ENCODE data around the gene RIBC2. TPM values are rescaled to one million over a fixed set of nuclear protein-coding genes. Genes with fewer than 3 reads are reported as not detected.

RIBC2 gene
- total and polyA plus RNA-seq, 2 of the 4 experiments (the other 2 are of a cell fraction) = 0.29 to 0.36 TPM

DNA sequence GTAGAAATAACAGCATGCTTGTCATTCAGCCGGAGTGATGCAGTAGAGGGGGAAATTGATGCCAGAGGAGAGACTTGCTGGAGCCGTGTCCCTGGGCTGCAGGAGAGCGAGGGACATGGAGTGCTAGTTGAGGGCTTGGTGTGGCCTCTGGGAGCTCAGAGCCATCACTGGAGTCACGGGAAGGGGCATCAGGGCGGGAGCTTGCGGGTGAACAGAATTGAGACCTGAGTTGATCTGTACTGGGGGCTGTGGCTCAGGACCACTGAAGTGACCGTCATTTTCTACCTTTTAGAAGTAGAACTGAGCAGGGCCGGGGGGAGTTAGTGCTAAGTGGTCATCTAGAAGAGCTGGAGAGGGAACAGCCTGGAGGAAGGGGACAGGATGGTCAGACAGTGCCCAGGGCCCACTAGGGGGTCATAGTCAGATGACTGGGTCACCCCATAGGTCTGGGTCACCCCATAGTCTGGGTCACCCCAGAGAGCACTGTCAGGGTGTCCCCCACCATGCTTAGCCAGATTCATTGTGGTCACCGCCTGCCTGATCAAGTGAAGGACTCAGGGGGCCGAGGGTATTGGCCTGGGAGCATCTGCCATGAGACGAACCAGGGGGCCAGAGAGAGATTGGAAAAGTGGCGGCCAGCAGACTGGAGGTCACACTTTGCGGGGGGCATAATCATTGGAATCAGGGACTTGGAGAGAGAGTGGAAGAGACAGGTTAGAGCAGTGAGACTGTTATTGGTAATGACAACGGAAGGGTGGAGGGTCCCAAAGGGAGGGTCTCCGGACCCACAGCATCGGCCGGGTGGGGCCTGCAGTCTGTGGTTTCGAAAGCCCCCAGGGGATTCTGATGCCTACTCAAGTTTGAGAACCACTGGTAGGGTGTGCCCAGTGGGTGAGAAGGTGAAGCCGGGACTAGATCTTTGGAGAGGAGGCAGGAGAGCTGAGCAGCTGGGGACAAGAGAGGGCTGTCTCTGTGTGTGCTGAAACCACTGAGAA, 15.2 kb downstream of the RIBC2 start (continued):
- TF ChIP-seq SMC3 (IDR thresholded peaks at IDR 0.05; ENCODE audit: low read depth, low read length) (no peak), POLR2A (IDR thresholded peaks at IDR 0.05; ENCODE audit: low read depth, low read length) (no peak)

DNA sequence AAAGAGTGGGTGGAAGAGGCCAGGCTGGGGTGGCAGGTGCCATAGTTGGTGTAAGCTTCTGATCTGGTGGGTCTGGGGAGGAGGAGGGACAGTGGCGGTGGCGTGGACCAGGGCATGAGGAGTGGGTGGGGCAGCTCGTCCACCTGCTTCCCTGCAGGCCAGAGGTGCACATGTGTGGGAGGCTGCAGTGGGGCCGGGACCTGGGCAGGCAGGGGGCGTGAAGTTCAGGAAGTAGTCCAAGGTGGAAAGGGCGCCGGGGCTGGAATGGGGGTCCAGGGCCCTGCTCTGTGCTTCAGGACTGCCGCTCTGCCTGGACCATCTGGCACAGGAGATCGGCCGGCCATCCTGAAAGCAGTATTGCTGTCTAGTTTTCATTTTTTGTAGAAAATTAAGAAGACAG, 15.9 kb downstream of the RIBC2 start:
- Histone ChIP-seq H3K27me3 (ENCODE audit: control insufficient read depth, insufficient read depth, low read length) (peaks cover 19% of the 10 kb centered on the region; the same call in 1 of the 2 replicates), H3K14ac (replicated peaks; ENCODE audit: low read depth, low read length) (no peak overlapping the region), H2AK9ac (replicated peaks; ENCODE audit: low read depth, low read length, poor library complexity) (no peak overlapping the region), H4K91ac (ENCODE audit: insufficient read depth, low read depth, low read length) (no peak overlapping the region), H3K9me1 (ENCODE audit: insufficient read depth, low read length) (no peaks in the 10 kb centered on the region), H4K20me1 (ENCODE audit: insufficient read depth, low read length) (no peaks in the 10 kb centered on the region), H2BK120ac (ENCODE audit: low read depth, low read length) (no peak overlapping the region), H2BK5ac (ENCODE audit: low read depth, low read length, poor library complexity, severe bottlenecking) (no peak overlapping the region), H4K8ac (ENCODE audit: low read depth in 2 of 2, low read length in 2 of 2) (no peak overlapping the region), H2AK5ac (ENCODE audit: low read depth, low read length) (no peak overlapping the region), H3K9ac (ENCODE audit: low read depth, low read length) (no peak overlapping the region), H3K23ac (ENCODE audit: low read depth, low read length) (no peak overlapping the region), H3K79me1 (ENCODE audit: low read depth in 1 of 2, low read length in 2 of 2) (no peaks in the 10 kb centered on the region), H2BK15ac (ENCODE audit: low read depth, low read length) (no peak overlapping the region), H3K4me1 (ENCODE audit: control insufficient read depth, insufficient read depth, low read length) (no peaks in the 10 kb centered on the region), H3K27ac (ENCODE audit: insufficient read depth, low read length) (no peak overlapping the region), H3K4me3 (ENCODE audit: insufficient read depth, low read depth, low read length) (no peak overlapping the region), H3K56ac (ENCODE audit: extremely low read depth, insufficient read depth, low read length) (no peak overlapping the region), H3K18ac (ENCODE audit: low read depth, low read length) (no peak overlapping the region), H3K9me3 (ENCODE audit: control insufficient read depth, insufficient read depth, low read length) (peaks cover 3% of the 10 kb centered on the region), H3K4ac (ENCODE audit: low read depth, low read length) (no peak overlapping the region), H2BK20ac (ENCODE audit: low read depth, low read length) (no peak overlapping the region), H3K4me2 (ENCODE audit: low read depth, low read length) (no peak overlapping the region), H3K36me3 (ENCODE audit: control insufficient read depth, insufficient read depth, low read length) (no peaks in the 10 kb centered on the region), H4K5ac (ENCODE audit: low read depth, low read length) (no peak overlapping the region), H2AFZ (replicated peaks; ENCODE audit: low read length, poor library complexity) (no peak overlapping the region)
- dilution Hi-C loops (cut with HindIII; ENCODE audit: low sequenced_read_pairs, unreplicated experiment) = no loop called here
- CTCF ChIA-PET = no interaction called here
- DNase-seq (no peak), ATAC-seq (ENCODE audit: low read depth) (no peak)
- in situ Hi-C loops (cut with MboI; ENCODE audit: low sequenced_read_pairs) = no loop called here
- POLR2A ChIA-PET (ENCODE audit: unreplicated experiment) = no interaction called here
- WGBS, 2 experiments (ENCODE audit: extremely low coverage in 2 of 2, insufficient read length in 1 of 2) = 82% methylated on average over 8 of the region's 10 CpGs; no CpG with 5 or more reads in 1 of the 2 experiments
- TF ChIP-seq RAD21 (IDR thresholded peaks at IDR 0.05; ENCODE audit: low read length) (no peak), MAZ (IDR thresholded peaks at IDR 0.05; ENCODE audit: borderline replicate concordance, low read depth, low read length) (no peak), FOS (IDR thresholded peaks at IDR 0.05; ENCODE audit: low read depth, low read length) (no peak), POLR2A (IDR thresholded peaks at IDR 0.05; ENCODE audit: low read depth, low read length) (no peak), RFX5 (IDR thresholded peaks at IDR 0.05; ENCODE audit: low read depth, low read length) (no peak), MXI1 (IDR thresholded peaks at IDR 0.05; ENCODE audit: borderline replicate concordance, low read depth, low read length) (no peak), BHLHE40 (IDR thresholded peaks at IDR 0.05; ENCODE audit: low read depth, low read length) (no peak), RCOR1 (IDR thresholded peaks at IDR 0.05; ENCODE audit: insufficient replicate concordance, low read length) (no peak), CEBPB (IDR thresholded peaks at IDR 0.05; ENCODE audit: low read depth, low read length) (no peak), SMC3 (IDR thresholded peaks at IDR 0.05; ENCODE audit: low read depth, low read length) (no peak), CHD1 (IDR thresholded peaks at IDR 0.05; ENCODE audit: low read depth, low read length) (no peak), MAFK (IDR thresholded peaks at IDR 0.05; ENCODE audit: low read depth, low read length) (no peak)
- TF ChIP-seq, protein P1, sequence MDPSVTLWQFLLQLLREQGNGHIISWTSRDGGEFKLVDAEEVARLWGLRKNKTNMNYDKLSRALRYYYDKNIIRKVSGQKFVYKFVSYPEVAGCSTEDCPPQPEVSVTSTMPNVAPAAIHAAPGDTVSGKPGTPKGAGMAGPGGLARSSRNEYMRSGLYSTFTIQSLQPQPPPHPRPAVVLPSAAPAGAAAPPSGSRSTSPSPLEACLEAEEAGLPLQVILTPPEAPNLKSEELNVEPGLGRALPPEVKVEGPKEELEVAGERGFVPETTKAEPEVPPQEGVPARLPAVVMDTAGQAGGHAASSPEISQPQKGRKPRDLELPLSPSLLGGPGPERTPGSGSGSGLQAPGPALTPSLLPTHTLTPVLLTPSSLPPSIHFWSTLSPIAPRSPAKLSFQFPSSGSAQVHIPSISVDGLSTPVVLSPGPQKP (IDR thresholded peaks at IDR 0.05; ENCODE audit: borderline replicate concordance, low read depth, low read length) = no peak
- TF ChIP-seq, protein P2, sequence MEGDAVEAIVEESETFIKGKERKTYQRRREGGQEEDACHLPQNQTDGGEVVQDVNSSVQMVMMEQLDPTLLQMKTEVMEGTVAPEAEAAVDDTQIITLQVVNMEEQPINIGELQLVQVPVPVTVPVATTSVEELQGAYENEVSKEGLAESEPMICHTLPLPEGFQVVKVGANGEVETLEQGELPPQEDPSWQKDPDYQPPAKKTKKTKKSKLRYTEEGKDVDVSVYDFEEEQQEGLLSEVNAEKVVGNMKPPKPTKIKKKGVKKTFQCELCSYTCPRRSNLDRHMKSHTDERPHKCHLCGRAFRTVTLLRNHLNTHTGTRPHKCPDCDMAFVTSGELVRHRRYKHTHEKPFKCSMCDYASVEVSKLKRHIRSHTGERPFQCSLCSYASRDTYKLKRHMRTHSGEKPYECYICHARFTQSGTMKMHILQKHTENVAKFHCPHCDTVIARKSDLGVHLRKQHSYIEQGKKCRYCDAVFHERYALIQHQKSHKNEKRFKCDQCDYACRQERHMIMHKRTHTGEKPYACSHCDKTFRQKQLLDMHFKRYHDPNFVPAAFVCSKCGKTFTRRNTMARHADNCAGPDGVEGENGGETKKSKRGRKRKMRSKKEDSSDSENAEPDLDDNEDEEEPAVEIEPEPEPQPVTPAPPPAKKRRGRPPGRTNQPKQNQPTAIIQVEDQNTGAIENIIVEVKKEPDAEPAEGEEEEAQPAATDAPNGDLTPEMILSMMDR (conservative IDR thresholded peaks at IDR 0.05; ENCODE audit: low read depth, low read length) = no peak
- intact Hi-C loops (cut with micrococcal nuclease) = no loop called here
- no TSS peak for BruUV-seq (replicated peaks)

All from IMR-90 (cell line).